ENCODE data around the gene AP3B1. TPM values are rescaled to one million over a fixed set of nuclear protein-coding genes. Genes with fewer than 3 reads are reported as not detected.

AP3B1 gene
- total and polyA plus RNA-seq, 2 of the 8 experiments (the other 6 are each of a cell fraction or from before 2014, with no cell fraction given) = 45.8 to 48.3 TPM

- H4K20me1 ChIP-seq (replicated peaks in 1 of 2; ENCODE audit: control insufficient read depth in 1 of 2, insufficient read depth in 2 of 2, low read length in 2 of 2) = peaks cover 0 to 2% of the 10 kb centered on the region in 2 experiments
- H2AK5ac ChIP-seq (ENCODE audit: low read depth, low read length) = no peak overlapping the region
- H4K8ac ChIP-seq (ENCODE audit: extremely low read depth, insufficient read depth, low read length) = no peak overlapping the region
- ChIA-PET CTCF (ENCODE audit: partially characterized antibody) (no interaction called here), POLR2A (ENCODE audit: partially characterized antibody) (no interaction called here)
- no peak overlapping the region for H4K91ac ChIP-seq (replicated peaks; ENCODE audit: insufficient read length, low read length)
- H3K23me2 ChIP-seq (ENCODE audit: low read depth, low read length) = no peaks in the 10 kb centered on the region
- H3K79me2 ChIP-seq (ENCODE audit: control insufficient read depth in 1 of 2, insufficient read depth in 2 of 2, low read length in 2 of 2) = peaks cover 0 to 8% of the 10 kb centered on the region in 2 experiments; a peak in 1 of 4 replicates
- no peak overlapping the region for H2BK20ac ChIP-seq (ENCODE audit: low read length)
- H3K18ac ChIP-seq (ENCODE audit: extremely low read depth, low read length) = no peak overlapping the region
- no peak overlapping the region for H3K9ac ChIP-seq (replicated peaks in 1 of 4; ENCODE audit: extremely low read depth in 1 of 4, low read depth in 3 of 4, low read length in 3 of 4)
- H2BK12ac ChIP-seq (ENCODE audit: low read depth, low read length) = no peak overlapping the region
- DNase-seq (ENCODE audit: low read depth in 1 of 2, low spot score in 2 of 2) = no peak
- H3K56ac ChIP-seq (replicated peaks; ENCODE audit: insufficient read length, low read depth, low read length) = no peak overlapping the region
- no peak overlapping the region for H3K4me2 ChIP-seq (ENCODE audit: insufficient read depth in 1 of 2, low read depth in 2 of 2, low read length in 2 of 2)
- no peak overlapping the region for H2AFZ ChIP-seq (ENCODE audit: low read length)
- H3K9me3 ChIP-seq (ENCODE audit: insufficient read depth in 2 of 2, low read depth in 1 of 2, low read length in 1 of 2) = no peaks in the 10 kb centered on the region
- H3K36me3 ChIP-seq (ENCODE audit: control insufficient read depth in 2 of 4, insufficient read depth in 4 of 4, low read length in 3 of 4) = no peaks in the 10 kb centered on the region; a peak in 1 of 8 replicates
- no peak overlapping the region for H3K14ac ChIP-seq (ENCODE audit: insufficient read length)
- WGBS, 2 experiments (ENCODE audit: extremely low coverage in 1 of 2, insufficient coverage in 1 of 2, insufficient read length in 1 of 2, insufficient replicate concordance in 2 of 2, low coverage in 1 of 2, low lambda C conversion rate in 2 of 2, missing lambda C conversion rate in 1 of 2) = 95% methylated on average over 1 of the region's 1 CpG; no CpG with 5 or more reads in 1 of the 2 experiments
- peaks cover 2% of the 10 kb centered on the region for H3K79me1 ChIP-seq (ENCODE audit: low read depth, low read length)
- no peak for TF ChIP-seq NRF1 (IDR thresholded peaks at IDR 0.05; ENCODE audit: low read depth, low read length)
- no peak overlapping the region for H2BK15ac ChIP-seq (ENCODE audit: low read length)
- no peaks in the 10 kb centered on the region for H3K4me1 ChIP-seq (replicated peaks in 1 of 4; ENCODE audit: control insufficient read depth in 3 of 4, insufficient read depth in 4 of 4, low read length in 3 of 4)
- no peak overlapping the region for H3K23ac ChIP-seq (ENCODE audit: insufficient read length)
- H3K4ac ChIP-seq (replicated peaks; ENCODE audit: insufficient read length, low read depth, low read length) = no peak overlapping the region
- peaks cover 0 to 1% (median 0%) of the 10 kb centered on the region in 4 experiments; a peak in 1 of 7 replicates for H3K27me3 ChIP-seq (replicated peaks in 1 of 4; ENCODE audit: control insufficient read depth in 3 of 4, extremely low read depth in 1 of 4, insufficient read depth in 3 of 4, low read length in 3 of 4)
- no peak overlapping the region for H3K27ac ChIP-seq (ENCODE audit: low read depth, low read length)
- no peak overlapping the region for H3K4me3 ChIP-seq (ENCODE audit: extremely low read depth in 1 of 4, insufficient read depth in 2 of 4, low read depth in 3 of 4, low read length in 4 of 4)
- no peak overlapping the region for H4K5ac ChIP-seq (ENCODE audit: insufficient read length, low read depth, low read length)
- FAIRE-seq = no peak
- no peak overlapping the region for H2BK5ac ChIP-seq (ENCODE audit: low read depth, low read length)
- no peak overlapping the region for H2BK120ac ChIP-seq (replicated peaks; ENCODE audit: low read depth, low read length)
Observed at GRCh38 chr5:78232163-78232562, 62.3 kb downstream of the AP3B1 start.

All from H1 (cell line).